ENCODE measurements around the gene CSNK1D.

GRCh38 chr17:82253179-82253544 is 20.3 kb downstream of the CSNK1D start:
- TF ChIP-seq, protein P1, sequence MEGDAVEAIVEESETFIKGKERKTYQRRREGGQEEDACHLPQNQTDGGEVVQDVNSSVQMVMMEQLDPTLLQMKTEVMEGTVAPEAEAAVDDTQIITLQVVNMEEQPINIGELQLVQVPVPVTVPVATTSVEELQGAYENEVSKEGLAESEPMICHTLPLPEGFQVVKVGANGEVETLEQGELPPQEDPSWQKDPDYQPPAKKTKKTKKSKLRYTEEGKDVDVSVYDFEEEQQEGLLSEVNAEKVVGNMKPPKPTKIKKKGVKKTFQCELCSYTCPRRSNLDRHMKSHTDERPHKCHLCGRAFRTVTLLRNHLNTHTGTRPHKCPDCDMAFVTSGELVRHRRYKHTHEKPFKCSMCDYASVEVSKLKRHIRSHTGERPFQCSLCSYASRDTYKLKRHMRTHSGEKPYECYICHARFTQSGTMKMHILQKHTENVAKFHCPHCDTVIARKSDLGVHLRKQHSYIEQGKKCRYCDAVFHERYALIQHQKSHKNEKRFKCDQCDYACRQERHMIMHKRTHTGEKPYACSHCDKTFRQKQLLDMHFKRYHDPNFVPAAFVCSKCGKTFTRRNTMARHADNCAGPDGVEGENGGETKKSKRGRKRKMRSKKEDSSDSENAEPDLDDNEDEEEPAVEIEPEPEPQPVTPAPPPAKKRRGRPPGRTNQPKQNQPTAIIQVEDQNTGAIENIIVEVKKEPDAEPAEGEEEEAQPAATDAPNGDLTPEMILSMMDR (IDR thresholded peaks at IDR 0.05), result no peak
- TF ChIP-seq POLR2AphosphoS5 (IDR thresholded peaks at IDR 0.05; ENCODE audit: low read depth, low read length), result no peak
- no peak for TF ChIP-seq REST (IDR thresholded peaks at IDR 0.05; ENCODE audit: insufficient read depth in 1 of 2, low read depth in 2 of 2, low read length in 1 of 2)
- no peak for TF ChIP-seq TCF7L2 (IDR thresholded peaks at IDR 0.05; ENCODE audit: low read depth, low read length)
- no peak for TF ChIP-seq SIN3A (IDR thresholded peaks at IDR 0.05; ENCODE audit: borderline replicate concordance, insufficient read depth, low read depth, low read length)

Data from Panc1 (cell line).